ENCODE measurements around the gene LRFN4.

Gene LRFN4

DNA sequence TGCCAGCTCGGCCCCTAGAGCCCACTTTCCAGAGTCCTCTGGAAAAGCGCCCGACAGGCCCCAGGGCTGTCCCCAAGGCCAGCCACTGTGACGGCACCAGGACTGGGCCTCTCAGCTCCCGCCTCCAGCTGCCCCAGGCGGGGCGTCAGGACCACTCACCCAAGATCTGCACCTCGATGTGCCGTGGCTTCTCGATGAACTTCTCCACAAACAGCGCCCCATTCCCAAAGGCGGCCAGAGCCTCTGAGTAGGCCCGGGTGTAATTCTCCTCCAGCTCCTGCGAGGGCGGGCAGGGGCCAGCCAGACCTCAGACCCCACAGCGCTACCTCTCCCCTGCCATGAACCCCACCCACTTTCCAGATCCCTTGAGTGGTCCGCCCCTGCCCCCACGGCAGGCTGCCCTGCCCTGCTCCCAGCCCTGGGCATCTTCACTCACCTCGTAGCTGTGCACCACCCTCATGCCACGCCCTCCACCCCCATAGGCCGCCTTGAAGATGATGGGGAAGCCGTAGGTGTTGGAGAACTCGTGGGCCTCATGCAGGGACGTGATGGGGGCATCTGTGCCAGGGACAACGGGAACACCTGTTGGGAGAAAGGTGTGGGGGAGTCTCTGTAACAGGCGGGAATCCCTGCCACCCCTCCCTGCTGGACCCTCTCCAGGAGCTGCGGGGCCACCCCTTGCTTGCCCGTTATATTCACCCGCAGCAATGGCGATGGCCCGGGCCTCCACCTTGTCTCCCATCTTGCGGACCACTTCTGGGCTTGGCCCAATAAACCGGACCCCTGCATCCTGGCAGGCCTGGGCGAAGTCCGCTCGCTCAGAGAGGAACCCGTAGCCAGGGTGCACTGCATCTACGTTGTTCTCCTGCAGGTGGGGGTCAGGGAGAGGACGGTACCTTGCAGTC is 14.0 kb downstream of the LRFN4 start:
- DNase-seq (ENCODE audit: low spot score): no peak

DNA sequence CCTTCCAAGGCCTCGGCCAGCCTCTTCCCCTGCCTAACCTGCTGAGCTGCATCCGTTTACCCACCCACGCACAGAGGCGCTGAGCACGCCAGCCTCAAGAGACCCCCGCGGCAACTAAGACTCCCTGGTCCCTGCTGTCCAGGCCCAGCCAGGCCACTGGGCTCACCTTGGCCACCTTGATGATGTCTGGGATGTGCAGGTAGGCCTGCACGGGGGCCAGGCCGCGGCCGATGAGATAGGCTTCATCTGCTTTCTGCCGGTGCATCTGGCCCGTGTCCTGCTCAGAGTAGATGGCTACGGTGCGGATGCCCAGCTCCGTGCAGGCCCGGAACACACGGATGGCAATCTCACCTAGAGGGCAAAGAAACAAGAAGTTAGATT is 14.6 kb downstream of the LRFN4 start:
- DNase-seq (ENCODE audit: low spot score): no peak

DNA sequence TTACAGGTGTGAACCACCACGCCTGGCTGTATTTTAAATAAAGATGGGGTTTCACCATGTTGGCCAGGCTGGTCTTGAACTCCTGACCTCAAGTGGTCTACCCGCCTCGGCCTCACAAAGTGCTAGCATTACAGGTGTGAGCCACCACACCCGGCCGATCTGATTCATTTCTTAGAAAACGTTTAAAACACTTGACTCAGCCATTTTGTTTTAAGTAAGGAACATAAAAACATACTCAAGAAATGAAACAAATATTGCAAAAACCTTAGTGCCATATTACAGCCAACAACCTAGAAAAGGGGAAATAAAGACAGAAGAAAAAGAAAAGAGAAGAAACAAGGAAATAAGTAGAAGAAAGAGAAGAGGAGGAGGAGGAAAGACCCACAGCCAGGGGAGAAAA is 17.4 kb downstream of the LRFN4 start:
- DNase-seq (ENCODE audit: low spot score): no peak

DNA sequence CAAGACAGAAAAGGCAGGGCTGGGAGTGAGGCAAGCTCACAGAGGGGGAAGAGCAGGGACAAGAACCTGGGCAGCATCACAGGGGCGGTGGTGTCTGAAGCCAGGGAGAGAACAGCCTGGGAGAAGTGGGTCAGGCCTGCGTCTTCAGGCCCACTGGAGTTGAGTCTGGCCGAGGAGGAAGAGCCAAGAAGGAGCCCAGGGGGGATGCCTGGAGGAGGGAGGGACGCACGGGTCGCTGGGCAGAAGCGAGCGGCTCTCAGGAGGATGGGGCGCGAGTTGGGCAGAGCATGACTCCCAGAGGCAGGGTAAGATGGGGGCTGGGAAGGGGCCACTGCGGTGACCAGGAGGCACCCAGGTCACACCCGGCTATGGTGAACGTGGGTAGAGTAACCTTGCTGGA is 18.5 kb downstream of the LRFN4 start:
- DNase-seq (ENCODE audit: low spot score): no peak

DNA sequence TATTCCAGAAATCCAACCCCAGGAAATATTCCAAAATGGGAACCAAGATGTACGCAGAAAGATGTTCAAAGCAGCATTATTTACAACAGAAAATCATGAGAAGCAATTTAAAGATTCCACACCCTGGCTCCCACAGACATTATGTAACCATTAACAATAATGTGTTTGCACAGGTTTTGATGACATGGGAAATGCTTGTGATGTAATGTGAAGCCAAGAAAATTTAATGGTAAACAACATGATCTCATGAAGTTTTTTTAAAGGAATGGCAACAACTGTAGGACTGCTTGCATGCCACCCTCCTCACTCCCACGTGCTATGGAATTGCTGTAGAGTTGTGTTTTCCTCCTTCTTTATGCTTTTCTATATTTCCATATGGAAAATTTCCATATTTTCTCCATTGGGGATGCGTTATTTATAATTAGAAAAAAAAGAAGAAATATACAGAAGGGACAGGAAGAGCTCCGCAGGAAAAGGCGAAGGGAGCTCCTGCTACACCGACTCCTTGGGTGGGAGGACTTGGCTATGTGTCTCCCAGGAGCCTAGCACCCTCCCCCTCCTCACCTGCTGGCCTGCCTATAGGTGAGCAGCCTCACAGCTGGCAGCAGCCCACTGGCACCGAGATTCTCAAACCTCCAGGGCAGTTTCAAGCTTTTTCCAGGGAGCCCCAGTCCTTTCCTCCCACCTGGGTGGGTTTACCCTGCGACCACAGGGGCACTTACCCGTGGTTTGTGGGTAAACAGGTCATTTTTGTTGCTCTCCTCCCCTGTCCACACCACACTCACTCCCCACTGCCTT is 20.9 kb downstream of the LRFN4 start:
- DNase-seq (ENCODE audit: low spot score): no peak

DNA sequence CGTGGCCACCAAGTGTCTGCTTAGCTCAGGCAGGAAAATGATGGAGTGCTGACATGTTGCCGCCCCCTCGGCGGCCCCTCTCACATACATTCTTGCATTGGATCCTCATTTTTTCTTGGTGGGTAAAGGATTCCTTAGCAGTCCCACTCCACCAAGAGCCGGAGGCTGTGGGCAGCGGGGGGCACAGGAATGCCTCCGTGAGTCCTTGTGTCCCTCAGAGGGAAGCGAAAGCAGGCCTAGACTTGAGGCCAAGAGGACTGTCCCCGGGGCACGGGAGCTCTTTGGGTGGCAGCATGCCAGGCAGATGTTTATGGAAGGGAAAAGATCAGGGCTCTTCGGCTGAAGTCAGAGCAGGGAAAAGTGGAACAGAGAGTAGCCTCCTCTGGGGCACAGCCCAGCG is 21.6 kb downstream of the LRFN4 start:
- no peak for DNase-seq (ENCODE audit: low spot score)

DNA sequence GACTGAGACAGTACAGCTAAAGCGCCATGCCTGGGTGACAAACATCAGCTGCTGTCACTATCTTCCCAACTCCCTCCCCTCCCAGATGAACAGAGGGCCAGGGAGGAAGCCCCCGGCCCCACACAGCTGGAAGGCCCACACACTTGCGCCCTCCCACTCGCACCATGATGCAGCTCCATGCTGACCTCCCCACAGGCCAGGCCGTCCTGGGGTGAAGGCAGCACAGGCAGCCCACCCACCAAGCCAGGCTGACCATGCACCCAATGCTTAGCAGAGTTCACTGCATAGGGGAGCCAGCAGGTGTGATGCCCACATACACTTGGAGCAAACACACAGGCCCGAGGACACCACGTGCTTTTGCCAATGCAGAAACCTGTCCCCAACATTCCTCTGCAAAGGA is 22.1 kb downstream of the LRFN4 start:
- DNase-seq (ENCODE audit: low spot score): no peak

DNA sequence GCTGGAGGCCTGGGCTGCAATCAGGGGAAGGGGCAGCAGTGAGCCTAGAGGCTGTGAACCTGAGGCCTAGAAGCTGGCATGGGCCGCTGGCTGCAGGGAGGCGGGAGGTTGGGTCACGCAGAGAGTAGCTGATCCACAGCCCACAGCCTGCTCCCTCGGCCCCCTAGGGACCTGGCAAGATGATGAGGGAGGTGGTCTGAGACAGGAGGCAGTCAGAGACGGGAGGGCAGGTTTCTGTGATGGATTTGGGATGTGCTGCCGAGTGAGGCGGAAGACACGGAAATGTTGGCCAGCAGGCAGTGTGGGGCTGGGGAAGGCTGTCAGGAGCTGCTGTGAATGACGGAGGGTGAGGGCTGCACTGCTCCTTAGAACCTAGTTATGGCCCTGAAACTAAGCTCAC is 22.7 kb downstream of the LRFN4 start:
- no peak for DNase-seq (ENCODE audit: low spot score)

DNA sequence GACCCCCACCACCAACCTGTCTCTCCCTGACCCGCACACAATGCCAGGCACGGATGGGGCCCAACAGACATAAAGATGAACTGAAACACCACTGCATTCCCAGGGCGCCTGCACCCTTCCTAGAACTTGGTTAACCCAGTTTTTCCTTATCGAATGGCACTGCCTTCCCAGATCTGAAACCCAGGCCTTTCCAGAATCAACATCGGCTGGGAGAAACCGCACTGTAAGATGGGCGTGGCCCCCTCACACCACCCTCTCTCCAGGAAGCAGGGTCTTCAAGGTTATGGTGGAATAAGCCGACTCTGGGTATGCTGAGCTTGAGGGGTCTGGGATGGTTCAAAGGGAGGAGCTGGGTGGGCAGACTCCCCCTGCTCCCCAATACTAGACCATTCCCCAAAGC is 23.1 kb downstream of the LRFN4 start:
- no peak for DNase-seq (ENCODE audit: low spot score)

DNA sequence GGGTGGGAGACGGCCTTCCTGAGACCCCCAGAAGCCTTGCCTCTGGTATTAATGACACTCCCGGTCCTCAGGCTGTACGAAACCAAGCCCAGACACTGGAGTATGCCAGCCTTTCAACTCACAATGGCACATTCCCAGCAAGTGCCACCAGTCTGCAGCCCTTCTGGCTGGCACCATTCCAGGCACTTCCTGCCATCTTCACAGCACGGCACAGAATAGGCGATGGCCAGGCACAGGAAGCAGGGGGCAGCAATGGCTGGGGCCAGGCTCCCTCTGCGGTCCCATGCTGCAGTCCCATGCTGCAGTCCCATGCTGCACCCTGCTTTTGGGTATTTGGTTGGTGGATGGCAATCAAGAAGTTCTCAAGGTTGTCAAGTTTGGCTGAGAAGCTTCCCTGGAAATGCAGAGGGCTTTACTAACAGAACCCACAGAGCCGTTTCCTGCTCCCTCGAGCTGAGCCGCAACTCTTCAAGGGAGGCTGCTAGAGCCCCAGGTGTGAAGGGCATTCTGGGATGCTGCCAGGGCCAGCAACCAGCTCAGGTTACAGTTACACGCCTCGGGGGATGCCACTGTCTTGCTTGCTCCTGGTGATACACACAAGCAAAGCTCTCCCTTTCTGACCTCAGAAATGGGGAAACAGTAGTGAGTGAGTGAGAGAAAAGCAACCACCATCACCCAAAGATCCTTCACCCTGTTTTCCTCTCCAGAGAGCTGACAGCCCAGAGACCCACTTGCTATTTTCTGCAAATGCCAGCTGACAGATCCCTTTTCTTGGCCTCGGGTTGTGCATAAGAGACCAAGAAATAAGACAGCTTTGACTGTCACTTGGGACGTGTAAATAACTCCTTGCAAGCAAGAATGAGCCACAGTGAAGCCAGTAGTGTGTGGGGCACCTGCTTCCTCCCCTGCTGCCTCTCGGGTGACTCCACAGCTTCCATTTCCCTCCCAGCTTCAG is 23.9 kb downstream of the LRFN4 start:
- DNase-seq (ENCODE audit: low spot score): no peak

DNA sequence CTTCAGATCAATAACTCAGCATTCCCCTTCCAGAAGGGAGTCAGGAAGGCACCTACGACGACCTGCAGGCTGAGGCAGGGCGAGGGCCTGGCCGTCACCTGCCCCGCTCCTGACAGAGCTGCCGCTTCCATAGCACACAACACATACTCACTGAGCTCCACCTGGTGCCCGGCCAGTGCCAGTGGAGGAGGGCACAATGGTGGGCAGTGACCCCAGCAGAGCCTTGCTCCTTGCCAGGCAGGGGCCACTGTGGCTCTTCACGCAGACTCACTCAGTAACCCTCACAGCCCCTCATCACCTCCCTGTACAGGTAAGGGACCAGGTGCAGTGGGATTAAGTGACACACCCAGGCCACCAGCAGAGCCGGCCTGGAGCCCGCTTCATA is 24.6 kb downstream of the LRFN4 start:
- DNase-seq (ENCODE audit: low spot score): no peak

DNA sequence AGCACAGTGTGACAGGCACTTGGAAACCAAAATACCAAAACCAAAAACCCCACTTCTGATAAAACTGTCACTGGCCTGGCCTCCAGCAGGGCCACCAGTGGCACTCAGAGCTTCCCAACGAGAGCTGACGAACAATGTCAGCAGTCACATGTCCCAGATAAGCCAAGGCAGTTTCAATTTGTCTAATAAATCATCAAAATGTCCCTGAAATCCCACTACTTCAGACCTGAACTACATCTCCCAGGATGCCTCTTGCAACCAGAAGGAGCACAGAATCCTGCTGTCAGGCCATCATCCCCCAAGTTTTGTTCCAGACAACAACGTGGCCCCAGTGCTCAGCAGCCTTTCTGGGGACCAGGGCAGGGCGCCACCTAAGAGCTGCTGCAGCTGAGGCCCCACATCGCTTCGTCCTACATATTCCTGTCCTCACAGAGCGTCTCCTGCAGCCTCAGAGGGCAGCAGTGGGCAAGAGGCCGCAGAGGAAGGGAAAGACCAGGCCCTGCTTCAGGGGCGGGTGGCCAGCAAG is 25.1 kb downstream of the LRFN4 start:
- DNase-seq (ENCODE audit: low spot score): no peak

DNA sequence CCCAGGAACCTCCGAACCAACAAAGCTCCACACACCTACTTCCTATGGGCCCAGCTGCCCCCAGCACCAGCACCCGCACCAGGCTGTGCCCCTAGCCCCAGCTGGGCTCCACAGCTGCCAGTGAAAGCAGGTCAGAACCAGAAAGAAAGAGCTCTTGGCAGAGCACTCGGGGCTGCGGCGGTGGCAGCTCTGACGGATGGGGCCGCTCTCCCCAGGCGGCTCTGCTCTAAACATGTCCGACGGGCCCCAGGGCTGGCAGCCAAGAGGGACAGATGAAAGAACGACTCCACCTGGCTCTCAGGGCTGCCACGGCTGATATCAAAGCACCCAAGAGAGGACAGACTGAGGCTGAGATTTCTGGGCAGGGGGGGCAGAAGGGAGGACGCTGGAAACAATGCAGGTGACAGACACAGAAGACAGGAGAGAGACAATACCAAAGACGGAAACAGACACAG is 25.7 kb downstream of the LRFN4 start:
- no peak for DNase-seq (ENCODE audit: low spot score)

DNA sequence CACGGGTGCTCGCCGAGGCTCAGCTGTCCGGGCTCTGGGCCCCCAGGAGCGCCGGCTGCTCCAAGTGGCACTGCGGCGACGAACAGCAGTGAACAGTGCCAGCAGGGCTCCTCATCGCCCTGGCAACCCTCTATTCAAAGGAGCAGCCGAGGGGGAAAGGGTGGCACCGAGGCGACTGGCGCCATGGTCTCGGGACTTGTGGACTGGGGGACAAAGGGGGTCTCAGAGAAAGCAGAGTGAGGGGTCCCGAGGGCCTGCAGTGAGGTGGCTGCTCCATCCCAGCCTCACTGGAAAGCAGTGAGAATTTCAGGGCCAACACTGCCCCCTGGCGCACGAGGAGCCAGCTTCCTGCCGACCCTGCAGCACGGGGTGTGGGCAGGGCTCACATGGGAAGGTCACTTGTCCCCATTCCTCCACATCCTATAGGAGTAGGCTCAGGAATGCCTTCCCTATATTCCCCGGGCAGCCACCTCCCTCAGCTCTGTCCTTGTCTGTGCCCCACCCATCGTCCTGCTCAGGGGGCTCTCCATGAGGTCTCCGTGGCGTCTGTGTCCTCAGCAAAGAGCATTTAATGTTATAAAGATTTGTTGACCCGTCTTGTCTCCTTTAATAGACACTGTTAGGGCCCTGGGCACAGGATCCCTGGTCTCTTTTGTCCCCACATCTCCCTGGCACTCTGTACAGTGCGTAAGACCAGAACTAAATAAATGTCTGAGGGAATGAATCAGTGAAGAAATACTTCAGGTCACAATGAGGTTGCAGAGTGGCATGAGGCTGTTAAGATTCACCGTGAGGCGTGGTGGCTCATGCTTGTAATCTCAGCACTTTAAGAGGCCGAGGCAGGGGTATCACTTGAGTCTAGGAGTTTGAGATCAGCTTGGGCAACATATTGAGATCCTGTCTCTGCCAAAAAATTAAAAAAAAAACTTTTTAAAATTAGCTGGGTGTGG is 26.4 kb downstream of the LRFN4 start:
- DNase-seq (ENCODE audit: low spot score): peak; percentile 64

DNA sequence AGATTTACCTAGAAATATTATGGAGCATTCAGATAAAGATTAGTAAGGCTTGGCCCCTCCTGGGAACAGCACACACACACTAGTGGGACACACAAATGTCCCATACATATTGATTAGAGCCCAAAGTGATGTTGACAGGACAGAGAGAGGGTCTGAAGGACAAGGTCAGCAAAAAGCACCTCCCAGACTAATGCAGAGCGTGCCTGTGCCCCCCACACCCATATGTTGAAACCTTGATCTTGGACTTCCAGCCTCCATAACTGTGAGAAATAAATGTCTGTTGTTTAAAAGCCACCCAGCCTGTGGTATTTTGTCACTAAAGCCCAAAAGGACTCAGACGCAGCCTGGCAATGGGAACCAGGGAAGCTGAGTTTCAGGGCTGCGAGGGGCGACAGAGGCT is 27.6 kb downstream of the LRFN4 start:
- no peak for DNase-seq (ENCODE audit: low spot score)

DNA sequence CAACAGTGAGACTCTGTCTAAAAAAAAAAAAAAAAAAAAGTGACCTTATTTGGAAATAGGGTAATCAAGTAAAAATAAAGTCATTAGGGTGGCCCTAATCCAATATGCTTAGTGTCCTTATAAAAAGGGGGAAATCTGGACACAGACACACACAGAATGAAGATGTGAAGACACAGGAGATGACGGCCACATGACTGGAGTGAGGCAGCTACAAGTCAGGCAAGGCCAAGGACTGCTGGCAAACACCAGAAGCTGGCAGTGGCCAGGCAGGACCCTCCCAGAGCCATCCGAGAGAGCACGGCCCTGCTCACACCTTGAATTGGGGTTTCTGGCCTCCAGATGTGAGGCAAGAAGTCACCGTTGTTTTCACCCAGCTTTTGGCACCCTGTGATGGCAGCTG is 28.6 kb downstream of the LRFN4 start:
- no peak for DNase-seq (ENCODE audit: low spot score)

DNA sequence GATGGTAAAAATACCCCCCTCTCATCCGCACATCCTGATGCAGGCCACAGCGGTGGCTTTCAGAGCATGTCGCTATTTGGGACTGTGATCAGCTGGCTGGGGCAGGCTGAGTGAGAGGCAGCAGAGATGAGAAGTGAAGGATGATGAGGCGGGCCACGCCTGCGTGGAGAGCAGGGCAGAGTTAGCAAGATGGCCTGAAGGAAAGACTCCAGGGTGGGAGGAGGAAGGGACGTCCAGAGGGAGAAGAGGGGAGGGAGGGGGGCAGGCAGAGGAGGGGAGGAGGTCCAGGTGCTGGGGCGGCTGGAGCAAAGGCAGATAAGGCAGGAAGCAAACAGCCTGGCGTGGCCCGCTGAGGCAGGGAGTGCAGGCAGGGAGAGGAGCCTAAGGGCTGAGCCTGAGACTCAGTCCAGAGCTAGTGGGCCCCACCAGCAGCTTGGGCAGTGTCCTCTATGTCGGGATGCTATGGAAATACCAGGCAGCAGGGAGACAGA is 29.1 kb downstream of the LRFN4 start:
- DNase-seq (ENCODE audit: low spot score): no peak

DNA sequence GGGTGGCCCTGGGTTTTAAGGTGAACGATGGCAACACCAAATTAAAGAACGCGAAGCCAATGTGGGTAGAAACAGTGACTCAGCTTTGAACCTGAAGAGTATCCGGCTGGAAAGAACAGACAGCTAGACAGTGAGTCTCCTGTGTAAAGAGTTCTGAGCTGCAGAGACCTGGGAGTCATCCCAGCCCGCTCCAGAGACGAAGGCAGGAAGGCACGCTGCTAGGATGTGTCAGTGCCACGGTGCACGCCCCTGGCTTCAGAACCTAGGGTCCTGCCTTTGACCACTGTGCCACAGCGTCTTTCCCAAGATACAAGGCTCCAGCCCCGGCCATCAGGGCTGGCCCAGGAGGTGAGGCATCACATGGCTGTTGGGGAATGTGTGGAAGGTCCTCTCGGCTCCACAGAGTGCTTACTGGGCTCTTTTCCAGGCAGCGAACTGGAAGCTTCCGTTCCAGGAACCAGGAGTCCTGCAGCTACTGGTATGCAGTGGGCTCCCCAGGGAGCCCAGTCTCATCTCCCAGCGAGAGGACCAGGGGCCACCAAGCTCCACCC is 29.9 kb downstream of the LRFN4 start:
- peak; percentile 90 for DNase-seq (ENCODE audit: low spot score)

DNA sequence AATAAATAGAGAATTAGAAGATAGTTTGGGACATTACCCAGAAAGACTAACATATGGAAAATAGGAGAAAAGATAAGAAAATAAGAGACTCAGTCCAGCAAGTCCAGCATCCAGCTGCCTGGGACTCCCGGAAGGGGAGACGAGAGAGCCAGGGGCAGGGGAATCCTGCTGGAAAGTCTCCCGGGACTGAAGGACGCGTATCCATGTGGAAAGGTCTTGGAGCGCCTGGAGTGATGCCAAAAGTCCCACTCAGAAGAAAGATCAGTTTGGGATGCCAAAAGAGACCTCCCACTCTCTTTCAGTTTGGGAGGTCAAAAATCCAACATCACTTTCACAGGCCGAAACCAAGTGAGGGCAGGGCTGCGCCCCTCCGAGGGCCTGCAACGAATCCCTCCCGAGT is 30.7 kb downstream of the LRFN4 start:
- DNase-seq (ENCODE audit: low spot score): no peak

DNA sequence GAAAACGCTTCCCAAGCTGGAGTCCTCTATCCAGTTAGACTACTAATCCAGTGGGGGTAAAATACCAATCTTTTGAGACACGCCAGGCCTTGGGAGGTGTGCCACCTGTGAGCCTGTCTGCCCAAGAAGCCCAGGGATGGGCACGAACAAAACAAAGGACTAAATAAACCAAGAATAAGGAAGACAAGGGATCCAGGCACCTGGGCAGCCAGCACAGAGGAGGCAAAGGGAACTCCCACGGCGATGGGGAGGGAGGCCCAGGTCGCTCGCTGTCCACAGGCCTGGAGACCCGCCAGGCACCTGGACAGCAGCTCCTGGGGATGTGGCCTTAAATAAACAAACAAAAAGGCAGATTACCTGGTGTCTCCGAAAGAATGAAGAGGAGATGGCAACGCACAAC is 31.4 kb downstream of the LRFN4 start:
- no peak for DNase-seq (ENCODE audit: low spot score)
